DMS153 treated with DMSO at 0.1 percent for 48 hours (cell line): Measurements from ENCODE around the gene MYO19.
A peak's percentile ranks its signal among the peaks of the same experiment; 100 is the strongest.
"Not testable (repeated sequence)": the region's sequence is repeated elsewhere in the genome, so short reads cannot be mapped to it uniquely, and the experiment has no call there.

Experiments
- DNase-seq: peaks from one replicate; lab custom pipeline; 2025; ENCODE audit not compliant: unreplicated experiment; lab: John Stamatoyannopoulos, UW

Gene MYO19

DNA sequence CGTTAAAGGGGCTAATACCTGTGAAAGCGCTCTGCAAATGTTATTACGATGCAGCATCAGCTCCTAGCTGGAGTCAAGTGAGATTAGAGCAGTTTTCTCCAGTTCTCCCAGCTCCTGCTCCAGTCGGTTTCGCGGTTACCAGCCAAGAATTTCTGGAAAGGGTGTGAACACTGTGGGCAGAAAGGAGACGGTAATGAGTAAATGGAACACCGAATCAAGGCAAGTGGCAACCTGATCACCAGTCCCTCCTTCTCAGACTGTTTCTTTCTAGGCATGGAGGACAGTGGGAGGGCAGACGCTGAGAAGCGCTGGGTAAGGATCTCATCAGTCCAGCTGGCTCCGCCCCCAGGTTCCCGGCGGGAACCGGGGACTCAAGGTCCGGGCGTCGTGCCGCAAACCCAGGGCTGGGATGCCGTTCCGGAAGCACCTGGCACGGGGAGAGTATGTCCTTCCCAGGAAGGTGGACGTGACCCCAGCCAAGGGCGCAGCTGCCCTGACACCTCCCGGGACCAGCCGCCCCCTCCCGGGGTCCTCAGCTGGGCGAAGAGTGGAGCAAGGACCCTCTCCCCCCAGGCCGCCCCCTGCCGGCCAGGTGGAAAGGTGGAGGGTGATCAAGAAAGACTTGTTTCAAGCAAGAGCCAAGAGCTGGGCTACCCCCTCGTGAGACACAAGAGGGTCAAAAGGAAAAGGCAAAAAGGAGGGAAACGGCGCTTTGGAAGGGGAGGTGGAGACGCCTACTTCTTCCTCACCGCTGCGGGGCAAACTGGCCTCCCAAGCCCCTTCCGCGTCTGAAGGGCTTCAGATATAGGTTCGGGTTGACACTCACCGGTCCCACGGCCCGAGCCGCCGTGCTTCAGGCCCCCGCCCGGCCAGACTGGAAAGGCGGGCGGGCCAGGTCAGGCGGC is 481 bp downstream of the MYO19 start:
- DNase-seq, result peak; percentile 60

DNA sequence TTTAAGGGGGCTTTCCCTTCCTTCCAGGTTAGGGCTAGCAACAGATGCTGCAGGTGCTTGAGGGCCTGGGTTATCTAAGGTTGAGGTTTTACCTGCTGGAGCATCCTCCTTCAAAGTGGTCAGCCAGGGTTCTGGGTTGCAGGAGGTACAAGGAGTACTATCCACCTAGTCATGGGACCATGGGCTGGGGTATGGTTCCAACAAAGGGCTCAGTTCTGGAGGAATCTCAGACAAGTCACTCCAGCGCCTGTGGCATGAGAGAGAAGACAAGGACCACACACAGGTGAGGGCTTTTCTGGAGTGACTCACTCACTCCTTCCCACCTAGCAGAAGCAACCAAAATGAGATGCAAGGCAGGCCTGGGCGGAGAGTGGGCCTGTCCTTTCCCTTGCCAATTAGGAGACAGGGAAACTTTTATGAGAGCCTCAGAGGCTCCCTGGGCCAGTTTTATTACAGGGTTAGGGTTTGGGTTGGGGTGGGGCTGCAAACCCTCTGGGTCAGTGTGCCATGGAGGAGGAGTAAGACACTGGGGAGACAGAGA is 2.2 kb downstream of the MYO19 start:
- DNase-seq, result no peak

DNA sequence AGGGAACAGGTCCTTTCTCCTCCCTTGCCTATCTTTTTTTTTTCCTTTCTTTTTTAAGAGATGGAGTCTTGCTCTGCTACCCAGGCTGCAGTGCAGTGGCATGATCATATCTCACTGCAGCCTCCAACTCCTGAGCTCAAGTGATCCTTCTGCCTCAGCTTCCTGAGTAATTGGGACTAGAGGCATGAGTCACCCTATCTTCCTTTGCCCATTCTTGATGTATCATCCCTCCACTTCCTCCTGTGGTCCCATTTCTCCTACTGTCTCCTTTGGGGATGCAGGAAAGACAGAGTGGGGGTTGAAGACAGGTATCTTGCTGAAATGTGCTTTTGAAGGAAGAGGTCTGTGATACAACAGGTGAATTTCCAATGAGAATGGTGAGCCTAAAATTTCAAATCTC is 5.5 kb downstream of the MYO19 start:
- no peak for DNase-seq

DNA sequence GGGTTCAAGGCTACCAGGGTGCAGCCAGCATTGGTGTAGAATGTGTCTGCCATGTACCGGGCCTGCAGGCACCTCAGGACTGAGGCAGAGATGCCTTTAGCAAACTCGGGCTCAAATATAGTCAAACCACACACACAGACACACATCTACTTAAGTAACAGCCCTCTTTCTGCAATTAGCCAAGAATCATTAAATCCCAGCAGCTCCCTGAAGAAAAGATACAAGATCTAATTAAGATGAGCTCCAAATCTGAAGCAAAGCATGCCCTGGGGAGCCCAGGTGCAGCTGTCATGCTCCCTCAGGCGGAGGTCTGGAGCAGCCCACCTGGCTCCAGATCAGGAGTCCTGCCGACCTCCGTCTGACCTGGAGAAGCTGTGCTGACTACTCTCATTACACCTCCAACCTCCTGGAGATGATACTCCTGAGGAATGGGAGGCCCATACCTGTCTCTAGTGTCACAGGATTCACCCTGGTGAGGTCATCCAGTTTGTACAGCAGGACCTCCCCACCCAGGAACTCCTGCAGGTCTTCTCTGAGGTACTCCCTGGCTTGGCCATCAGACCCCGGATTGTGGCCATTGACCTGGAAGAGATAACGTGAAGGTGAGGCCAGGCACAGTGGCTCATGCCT is 6.9 kb downstream of the MYO19 start:
- no peak for DNase-seq

DNA sequence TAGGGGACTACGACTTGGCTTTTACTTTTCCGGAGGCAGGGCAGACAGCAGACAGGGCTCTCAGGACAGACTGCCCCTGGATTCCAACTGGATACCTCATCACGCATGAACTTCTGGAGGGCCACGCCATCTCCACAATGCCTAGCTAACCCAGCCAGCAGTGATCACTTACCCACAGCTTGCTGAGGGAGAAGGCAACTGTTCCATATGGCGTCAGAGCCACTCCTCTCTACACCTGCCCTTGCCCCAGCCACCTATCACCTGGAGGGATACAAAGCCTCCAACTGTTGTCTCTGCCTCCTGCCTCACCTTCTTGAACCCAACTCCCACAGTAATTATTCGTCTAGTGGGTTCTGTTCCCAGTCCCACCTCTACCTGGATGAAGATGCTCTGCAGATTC is 8.8 kb downstream of the MYO19 start:
- DNase-seq, result no peak

DNA sequence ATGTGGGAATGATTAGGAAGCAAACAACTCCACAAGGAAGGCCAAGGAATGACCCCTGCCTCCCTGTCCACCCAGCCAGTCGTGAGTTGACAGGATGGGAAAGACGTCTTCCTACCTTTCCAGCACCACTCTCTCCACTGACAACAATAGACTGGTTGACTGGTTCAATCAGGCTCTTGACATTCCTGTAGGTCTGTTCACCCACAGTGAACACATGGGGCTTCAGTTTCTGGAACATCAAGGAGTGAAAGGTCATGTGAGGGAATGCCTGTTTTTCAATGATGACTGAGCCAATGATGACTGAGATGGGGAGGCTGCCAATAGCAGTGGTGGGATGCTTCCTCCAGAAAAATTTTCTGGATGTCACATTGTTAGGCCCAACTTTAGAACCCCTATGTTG is 9.6 kb downstream of the MYO19 start:
- DNase-seq, result no peak

DNA sequence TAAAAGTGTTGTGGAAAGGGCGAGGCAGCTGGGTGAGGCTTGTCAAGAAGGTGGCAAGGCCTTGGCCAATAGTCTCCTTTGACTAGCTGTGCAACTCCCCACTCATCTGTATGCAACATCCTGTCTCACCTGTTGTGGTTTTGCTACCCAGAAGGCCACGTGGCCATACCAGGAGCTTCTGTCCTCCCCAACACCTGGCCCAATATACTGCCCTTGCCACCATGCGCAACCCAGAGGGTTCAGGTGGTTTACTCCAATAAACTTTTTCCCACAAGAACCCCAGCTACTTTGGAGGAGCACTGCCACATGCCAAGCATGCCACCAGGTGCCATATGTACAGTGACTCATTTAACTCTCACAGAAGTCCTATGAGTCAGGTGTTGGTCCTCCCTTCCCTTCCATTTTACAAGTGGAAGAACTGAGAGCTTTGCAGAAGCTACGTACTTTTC is 10.2 kb downstream of the MYO19 start:
- DNase-seq, result no peak

DNA sequence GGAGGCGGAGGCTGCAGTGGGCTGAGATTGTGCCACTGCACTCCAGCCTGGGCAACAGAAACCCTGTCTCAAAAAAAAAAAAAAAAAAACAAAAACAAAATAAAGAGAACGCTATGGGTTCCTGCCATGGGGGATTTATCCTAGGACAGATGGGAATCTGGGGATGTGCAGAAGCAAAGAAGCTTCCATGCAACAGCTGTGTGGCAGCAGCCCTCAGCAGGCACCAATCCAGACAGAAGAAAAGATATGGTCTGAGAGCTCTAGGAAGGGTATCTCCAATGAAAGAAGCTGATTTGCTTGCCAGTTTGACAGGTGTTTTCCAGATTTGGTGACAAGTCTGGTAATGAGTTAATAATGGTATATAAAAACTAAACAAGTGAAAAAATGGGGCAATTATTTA is 11.6 kb downstream of the MYO19 start:
- no peak for DNase-seq

DNA sequence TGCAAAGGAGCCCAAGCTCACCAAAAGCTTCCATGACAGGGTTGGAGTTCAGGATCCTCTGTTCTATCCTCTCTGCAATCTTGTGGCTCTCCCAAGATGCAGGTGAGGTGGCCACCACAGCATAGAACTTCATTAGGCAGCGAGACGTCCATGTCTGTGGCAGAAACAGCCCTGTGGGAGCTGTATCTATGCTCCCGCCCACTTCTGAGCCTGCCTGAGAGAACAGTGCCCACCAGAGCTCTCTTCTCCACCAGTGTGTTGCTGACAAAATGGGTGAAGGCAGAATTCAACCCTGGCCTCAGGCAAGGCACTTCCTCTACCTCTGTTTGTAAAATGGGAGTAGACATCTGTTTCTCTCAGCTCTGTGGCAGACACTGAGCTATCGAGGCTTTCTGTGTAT is 18.8 kb downstream of the MYO19 start:
- no peak for DNase-seq

DNA sequence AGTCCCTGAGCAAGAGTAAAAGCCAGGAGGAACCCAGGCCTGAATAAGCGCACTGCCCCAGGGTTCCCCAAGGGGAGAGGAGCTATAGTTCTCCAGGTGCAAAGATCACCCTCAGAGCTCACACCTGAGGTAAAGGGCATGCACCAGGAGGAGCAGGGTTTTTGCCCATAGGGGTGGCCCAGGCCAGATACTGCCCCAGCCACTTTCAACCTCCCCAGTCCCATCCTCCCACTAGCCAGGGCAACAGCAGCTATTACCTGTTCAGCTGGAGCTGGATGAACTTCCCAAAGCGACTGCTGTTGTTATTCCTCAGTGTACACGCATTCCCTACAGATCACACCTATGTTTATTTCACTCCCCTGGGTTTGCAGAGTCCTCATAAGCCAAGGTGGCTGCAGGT is 19.8 kb downstream of the MYO19 start:
- DNase-seq, result no peak

DNA sequence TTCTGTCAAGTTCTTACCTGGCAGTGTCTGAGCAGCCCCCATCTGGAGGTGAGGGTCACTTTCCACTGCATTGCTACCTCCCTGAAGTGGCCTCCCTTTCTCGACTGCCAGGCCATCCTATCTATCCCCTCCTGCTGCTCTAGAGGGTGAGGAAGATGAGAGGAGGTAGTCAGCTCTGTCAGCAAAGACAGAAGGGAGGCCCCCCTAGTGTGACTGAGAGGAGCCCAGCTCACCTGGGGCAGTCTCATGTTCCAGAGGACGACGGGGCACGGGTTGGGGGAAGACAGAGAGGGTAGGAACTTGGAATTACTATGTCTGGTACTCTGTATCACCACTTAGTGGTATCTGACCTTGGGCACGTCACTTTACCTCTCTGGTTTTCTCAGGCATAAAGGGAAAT is 22.0 kb downstream of the MYO19 start:
- no peak for DNase-seq

DNA sequence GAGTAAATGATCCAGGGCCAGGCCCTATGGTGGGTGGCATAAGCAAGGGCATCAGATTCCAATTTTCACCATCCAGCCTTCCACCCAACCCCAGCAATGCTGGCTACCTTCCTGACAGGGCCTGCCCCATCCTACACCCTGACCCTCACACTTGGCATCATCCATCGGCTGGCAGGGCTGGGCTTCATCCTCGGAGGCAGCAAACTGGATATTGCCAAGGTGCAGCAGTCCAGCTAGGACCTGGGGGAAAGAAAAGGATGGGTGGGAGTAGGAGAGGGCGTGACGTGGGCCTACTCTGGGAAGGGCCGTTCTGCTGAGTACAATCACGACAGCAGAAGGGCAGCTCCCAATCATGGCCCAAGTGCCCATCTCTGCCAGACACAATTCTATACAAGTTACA is 23.5 kb downstream of the MYO19 start:
- no peak for DNase-seq

DNA sequence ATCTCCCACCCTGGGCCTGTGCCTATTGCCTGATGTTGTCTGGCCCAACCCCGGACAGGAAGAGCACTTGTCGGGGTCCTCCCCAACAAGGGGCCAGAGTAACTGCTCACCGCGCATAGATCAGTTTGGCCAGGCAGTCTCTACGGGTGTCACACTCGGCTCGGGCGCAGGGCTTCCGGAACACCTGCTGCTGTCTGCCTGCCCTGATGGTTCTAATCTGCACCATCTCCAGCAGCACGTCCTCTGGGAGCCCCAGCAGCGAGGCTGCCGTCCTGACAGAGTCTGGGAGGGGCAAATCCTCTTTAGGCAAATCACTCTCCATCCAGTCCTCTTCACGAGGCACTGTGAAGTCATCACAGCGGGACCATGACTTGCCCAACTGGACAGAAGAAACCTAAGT is 24.0 kb downstream of the MYO19 start:
- no peak for DNase-seq

DNA sequence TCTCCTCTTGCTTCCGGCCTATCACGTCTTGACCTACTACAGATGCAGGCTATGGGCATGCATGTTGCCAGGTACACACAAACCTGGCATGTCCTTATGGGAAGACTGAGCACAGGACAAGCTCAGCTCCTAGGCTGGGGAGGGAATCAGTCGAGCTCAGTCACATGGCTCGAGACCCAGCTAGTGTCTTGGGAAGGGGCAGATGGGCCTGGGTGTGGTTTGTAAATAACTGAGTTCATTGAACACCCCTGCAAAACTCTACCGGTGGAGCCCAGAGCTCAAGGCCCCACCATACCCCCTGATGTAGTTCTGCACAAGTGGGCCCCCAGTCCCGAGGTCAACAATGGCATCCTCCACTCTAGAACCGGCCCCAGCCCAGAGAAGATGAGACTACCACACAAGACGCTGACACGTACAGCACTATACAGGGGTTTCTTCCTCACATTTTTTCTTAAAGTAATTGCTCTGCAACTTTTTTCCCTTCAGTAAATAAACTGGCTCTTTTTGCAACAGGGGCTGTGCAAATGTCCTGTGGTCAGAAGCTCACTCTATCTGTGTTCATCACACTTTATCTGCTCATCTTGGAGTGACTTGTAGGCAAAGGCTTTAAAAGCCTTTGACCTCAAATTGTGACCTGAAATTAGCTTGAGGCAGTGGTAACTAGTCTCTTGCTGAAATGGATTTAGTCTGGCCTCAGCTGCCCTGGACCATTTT is 25.2 kb downstream of the MYO19 start:
- no peak for DNase-seq

DNA sequence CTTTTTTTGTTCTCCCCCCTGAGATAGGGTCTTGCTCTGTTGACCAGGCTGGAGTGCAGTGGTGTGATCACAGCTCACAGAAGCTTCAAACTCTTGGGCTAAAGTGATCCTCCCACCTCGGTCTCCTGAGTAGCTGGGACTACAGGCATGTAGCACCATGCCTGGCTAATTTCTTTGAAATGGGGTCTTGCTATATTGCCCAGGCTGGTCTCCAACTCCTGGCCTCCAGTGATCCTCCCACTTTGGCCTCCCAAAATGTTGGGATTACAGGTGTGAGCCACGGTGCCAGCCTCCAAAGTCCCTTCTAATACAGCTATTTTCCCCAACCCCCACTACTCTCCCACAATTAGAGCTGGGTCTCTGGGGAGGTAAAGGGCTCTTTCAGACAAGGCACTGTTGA is 26.2 kb downstream of the MYO19 start:
- DNase-seq, result not testable (repeated sequence)

DNA sequence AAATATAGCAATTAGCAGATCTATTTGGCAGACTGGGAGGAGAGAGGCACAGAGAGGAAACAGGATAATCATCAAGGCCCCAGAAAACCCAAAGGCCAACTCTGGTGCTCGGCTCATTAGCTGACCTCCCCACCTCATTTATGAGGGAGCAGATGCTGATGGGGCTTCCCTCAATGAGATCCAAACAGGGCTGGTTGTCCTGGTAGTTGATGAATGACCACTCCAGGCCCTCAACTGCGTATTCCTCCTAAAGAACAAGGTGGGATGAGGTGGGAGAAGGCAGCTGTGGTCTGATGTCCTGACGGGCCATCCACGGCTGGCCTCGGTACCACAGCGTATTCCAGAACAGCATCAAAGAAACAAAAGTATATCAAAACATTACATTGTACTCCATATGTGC is 27.4 kb downstream of the MYO19 start:
- DNase-seq, result no peak

DNA sequence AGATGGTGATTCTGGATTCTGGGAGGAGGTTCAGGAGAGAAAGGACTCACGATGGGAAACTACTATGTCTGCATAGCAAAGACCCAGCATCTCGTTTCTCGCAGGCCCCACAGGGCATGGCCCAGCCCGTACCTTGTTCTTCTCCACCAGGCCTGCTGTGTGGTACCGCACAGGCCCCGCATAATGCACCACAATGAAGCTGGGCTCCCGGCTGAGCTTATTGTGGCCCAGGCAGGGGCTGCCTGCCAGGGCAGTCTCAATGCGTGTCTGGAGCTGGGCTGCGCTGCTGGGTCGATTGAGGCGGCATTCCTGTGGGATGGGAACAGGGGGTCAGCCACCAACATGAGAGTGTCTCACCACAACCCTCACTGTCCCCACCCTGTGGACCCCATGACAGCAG is 27.8 kb downstream of the MYO19 start:
- no peak for DNase-seq

DNA sequence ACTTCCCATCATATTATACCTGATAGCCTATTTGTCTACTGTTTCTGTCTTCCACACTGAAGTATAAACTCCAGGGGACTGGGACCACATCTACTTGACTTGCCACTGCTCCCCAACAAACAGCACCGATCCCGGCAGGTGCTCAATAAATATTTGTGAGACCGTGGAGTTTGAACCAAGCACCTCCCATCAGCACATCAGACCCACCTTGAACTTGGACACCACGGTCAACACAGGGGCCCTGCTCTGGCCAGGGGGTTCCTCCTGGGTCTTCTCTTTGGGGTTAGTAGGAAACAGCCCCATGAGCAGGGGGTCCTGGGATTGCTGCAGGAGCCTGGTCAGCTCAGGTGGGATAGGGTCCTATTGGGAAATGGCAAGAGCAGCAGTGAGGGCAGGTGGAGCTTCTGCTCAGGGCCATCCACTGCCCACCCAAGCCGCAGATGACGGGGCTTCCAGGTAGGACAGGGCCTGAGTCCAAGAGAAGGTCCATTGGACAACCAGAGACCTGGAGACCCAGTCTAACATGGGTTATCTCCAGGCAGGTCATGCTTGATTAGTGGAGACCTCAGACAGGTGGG is 28.3 kb downstream of the MYO19 start:
- no peak for DNase-seq

DNA sequence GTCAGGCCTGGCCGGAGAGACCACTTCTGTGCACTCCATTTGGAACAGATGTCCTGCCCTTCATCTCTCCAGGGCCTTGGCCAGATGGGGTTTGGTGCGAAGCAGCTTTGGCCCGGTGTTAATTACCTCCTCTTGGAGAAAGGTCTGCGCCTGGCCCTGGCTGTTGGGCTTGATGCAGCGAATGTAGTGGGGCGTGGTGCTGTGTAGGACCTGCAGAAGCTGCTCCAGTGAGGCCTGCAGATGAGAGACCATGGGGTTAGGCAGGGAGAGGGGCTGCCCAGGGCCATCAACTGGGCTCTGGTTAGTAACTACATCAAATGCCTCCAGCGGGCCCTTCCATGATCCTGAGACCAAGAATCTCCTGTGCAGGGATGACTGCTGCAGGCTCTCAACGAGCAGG is 29.5 kb downstream of the MYO19 start:
- no peak for DNase-seq

DNA sequence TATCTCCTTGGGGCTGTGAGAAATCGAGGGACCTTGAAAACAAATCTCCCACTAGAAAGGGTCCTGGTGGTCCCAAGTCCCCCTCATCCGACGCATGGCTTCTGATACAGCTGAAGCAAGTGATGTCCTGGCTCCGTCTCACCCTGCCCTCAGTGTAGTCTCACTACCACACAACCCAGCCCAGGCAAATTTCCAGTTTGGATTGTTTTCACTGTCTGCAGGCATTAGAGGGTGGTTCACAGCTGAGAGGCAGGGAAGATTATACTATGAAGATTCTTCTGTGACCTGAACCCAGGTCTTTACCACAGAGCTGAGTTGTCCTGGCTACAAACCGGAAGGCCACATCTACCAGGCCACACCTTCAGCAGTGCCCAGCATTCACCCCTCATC is 30.5 kb downstream of the MYO19 start:
- DNase-seq, result no peak

DNA sequence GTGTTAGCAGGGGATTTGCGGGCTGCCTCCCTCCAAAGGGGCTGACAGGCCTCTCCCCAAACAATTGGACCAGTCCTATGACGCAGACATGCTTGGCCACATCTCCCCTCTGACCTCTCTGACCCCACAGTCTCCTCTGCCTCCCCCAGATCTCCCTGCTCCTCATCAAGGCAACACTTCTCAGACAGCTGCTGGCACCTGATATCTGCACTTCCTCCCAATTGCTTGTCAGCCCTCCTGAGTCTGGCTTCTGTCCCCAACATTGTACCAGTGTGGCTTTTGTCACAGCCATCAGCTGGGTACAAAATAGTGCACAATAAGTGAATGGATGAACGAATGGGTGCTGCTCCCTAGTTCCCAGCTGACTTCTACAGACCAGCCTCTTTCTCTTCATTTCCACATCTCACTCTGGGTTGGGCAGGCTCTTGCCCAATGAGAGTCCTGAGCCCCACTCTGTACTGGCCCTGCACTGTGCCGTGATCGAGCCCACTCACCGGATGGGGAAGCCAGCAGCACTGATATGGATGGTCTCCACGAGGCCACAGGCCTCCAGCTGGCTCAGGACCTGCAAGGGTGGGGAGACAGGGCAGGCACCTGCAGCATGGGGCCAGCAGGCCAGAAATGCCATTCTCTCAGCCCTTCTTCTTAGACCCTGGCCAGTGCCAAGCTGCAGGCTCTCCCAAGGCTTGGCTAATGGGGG is 31.1 kb downstream of the MYO19 start:
- DNase-seq, result no peak
